GM19395 (cell line): ENCODE measurements around the gene GOLGA8A.
"Not testable (repeated sequence)": the region's sequence is repeated elsewhere in the genome, so short reads cannot be mapped to it uniquely, and the experiment has no call there.

ENCODE experiments used
- ATAC-seq: cut with Tn5 transposase; IDR thresholded peaks from one replicate; pipeline ENCODE4 v1.9.1; 2021; ENCODE audit warnings: mild to moderate bottlenecking, moderate library complexity; ENCODE audit not compliant: unreplicated experiment

GOLGA8A gene

DNA sequence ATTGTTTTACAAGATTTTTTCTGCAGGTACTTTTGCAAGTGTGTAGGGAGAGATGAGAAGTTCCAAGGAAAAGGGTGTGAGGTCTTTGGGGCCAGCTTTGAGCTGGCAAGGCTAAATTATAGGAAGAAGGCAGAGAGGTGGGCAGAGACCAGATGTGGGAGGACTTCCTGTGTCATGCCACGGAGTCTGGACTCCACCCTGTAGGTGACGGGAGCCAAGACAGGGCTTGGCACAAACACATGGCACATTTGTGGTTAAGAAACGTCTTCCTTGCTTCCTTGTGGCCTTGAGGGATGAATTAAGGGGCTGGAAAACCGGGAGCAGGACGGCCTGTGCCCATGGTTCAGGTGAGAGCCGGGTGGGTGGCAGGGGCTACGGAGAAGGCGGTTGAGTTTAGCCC is 19.2 kb downstream of the GOLGA8A start:
- ATAC-seq, result not testable (repeated sequence)

DNA sequence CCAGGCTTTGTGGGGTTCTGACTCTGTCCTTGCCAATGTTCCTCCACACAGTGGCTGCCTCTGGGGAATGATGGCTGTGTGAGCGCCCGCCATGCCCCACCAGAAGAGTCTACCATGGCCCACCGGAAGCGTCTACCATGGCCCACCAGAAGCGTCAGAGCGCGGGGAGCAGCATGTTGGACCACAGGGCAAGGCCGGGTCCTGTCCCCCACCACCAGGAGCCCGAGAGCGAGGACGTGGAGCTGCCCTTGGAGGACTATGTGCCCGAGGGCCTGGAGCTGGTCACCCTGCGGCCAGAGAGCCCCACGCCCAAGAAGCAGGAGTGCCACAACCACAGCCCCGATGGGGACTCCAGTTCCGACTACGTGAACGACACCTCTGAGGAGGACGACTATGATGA is 28.1 kb downstream of the GOLGA8A start:
- not testable (repeated sequence) for ATAC-seq

DNA sequence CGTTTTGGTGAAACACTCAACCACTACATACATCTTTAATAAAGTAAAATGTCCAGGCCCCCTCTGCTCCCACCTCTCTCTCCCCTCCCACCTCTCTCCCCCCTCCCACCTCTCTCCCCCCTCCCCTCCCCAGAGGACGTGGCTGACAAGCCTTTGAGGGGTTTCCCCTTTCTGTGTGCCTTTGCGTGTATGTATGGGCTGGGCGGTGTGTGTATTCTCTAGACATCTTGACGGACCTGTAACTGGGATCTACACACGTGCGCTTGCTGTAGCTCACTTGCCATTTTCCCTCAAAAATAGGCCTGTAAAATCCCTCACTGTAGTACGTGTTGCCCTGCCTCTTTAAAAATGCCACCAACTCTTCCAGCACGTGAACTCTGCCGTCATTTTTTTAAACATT is 28.6 kb downstream of the GOLGA8A start:
- ATAC-seq, result not testable (repeated sequence)

DNA sequence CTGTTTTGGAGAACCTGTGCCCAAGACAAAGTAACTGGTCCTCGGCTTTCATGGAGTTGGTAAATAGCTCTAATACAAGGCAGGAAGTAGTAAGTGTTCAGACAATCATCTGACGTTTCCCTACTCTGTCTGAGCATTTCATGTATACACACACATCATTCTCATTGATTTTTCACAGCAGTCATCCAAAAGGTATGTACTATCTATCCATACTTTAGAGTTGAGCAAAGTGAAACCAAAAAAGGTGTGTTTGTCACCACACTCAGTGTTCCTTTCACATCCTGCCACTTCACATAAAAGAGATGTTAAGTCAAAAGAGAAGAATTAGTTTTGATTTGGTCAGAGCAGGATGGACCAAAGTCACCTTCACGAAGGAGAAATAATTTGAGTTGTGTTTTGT is 33.7 kb downstream of the GOLGA8A start:
- ATAC-seq, result not testable (repeated sequence)

DNA sequence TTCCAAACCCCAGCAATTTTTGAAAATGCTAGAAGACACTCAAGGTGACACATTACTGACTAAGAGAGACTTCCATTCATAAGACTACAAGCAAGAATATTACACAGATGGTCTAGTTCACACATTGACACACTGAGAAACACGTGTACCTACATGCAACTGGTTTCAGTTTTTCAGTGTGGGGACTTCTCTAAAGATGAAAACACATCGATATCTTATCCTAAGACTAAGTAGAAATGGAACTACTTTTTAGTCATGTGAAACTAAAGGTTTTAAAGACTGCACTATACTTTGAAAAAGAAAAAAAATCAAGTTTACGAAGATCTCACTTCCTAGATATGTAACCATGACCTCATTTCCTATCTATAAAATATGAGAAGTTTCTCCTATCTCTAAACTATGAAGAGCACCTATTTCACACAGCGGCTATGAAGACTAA is 34.4 kb downstream of the GOLGA8A start:
- ATAC-seq, result peak; percentile 79

DNA sequence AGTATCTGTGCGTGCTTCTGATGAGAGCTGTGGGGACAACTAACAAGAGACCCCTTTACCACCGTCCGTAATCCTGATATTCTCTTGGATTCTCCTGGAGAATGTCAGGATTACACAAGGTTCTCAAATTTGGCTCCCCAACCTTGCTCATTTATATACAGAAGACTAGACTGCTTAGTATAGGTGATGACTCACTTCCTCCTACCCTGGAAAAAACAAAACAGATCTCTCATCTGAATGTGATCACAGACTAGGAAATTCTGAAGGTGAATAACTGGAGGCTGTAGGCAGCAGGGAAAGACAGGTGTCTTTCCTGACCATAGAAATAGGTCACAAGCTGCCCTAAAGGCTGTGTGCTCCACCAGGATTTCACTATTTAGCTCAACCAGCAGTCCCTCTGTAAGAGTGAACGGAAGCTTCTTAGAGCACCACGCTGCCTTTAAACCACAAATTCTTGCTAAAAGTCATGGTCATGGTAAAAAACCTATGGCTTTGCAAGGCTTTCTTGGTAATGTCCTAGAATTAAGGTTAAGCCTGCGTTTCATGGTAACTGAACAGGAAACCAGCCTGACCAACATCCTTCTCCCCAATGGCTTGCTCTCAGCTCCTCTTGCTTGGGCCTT is 39.9 kb downstream of the GOLGA8A start:
- not testable (repeated sequence) for ATAC-seq

DNA sequence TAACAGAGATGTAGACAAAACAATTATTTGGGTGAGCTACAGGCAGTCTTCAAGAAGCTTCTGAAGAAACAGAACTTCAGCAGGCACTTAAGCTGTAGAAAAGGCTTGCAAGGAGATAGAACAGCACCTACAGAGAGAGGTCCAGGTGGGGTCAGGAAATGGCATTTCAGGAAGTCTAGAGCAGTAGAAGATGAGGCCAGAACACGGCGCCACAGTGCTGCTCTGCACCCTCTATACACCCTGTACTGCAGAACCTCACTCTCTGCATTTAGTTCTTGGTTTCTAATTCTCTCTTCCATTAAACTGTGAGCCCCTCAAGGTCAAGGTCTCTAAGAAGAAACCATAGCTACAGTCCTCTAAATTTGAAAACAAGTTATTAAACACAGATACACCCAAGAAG is 44.6 kb downstream of the GOLGA8A start:
- ATAC-seq, result not testable (repeated sequence)

DNA sequence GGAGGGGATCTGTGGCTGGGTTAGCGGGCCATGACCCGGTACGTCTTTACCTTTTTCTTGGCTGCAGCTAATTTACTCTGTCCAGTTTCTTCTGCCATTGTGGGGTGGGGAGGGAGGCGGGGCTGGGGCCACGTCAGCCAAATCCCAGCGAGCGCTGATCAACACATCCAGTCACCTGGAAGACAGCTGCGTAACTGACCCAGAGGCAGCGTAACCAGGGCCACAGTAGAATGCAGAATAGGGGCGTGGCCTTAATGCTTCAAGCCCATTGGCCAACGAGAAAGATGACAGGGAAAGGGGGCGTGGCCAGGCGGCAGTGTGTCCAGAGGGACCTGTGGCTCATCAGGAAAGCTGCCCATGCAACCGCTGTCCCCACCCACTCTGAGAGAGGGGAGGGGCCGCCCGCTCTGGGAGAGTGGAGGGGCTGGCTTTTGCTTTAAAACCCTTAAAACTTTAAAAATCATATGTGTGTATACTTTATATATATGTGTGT is 48.0 kb downstream of the GOLGA8A start:
- ATAC-seq, result not testable (repeated sequence)
